Thyroid gland (tissue), 4 donors: ENCODE measurements around the gene LRBA. TPM values are rescaled to one million over a fixed set of nuclear protein-coding genes. Genes with fewer than 3 reads are reported as not detected.

Source experiments
- DNase-seq, 2 donors: peaks; one replicate each; pipeline ENCODE4 v3.0.0-alpha.2; 2019
- H3K27ac ChIP-seq, 3 donors: fragments of 200-600 bp; sonication (generic); 1 replicate in 2 of 3; 2 replicates in 1 of 3; pipeline ENCODE4 v1.5.1; 2016 to 2019; ENCODE audit warnings: mild to moderate bottlenecking in 1 of 3, moderate library complexity in 1 of 3
- H3K27me3 ChIP-seq: fragments of 200-600 bp; sonication (generic); one replicate; pipeline ENCODE4 v1.5.1; 2019
- H3K36me3 ChIP-seq, 2 donors: fragments of 200-600 bp; sonication (generic); one replicate each; pipeline ENCODE4 v1.5.1; 2016 to 2019
- H3K4me1 ChIP-seq, 2 donors: fragments of 200-600 bp; sonication (generic); one replicate each; pipeline ENCODE4 v1.5.1; 2017 to 2019
- H3K4me3 ChIP-seq, 3 donors: fragments of 200-600 bp; sonication (generic); replicated peaks in 1 of 3; 1 replicate in 2 of 3; 2 replicates in 1 of 3; pipeline ENCODE4 v1.5.1; 2016; ENCODE audit warnings: mild to moderate bottlenecking in 1 of 3
- H3K9me3 ChIP-seq: fragments of 200-600 bp; sonication (generic); one replicate; pipeline ENCODE4 v1.5.1; 2017
- CTCF ChIP-seq, 6 experiments: fragments of 200-600 bp in 3 of 6; fragments of 450-650 bp in 3 of 6; sonication (generic) in 3 of 6; IDR thresholded peaks; one replicate each; pipeline ENCODE4 v1.5.1; 2016 to 2019; ENCODE audit warnings: antibody characterized with exemption in 6 of 6, mild to moderate bottlenecking in 2 of 6, inconsistent platforms in 1 of 6, moderate library complexity in 1 of 6
- POLR2A ChIP-seq, 2 donors: fragments of 450-650 bp; IDR thresholded peaks; one replicate each; pipeline ENCODE4 v1.6.1; 2017; ENCODE audit warnings: antibody characterized with exemption in 2 of 2, mild to moderate bottlenecking in 2 of 2, moderate library complexity in 1 of 2
- WGBS, 2 donors: methylation state at CpG; one replicate each; pipeline ENCODE4 v1.1.5; 2017; 5-methylcytosine and 5-hydroxymethylcytosine counted together
- intact Hi-C: fragments of 100-400 bp; cut with DNase I; formaldehyde crosslinking; loops from one replicate; pipeline ENCODE4 v1.15.1; 2023
- total RNA-seq, 4 donors: library from RNA; depleted of rRNA; stranded (reverse); fragments of >200 nt; gene quantifications; one replicate each; pipeline ENCODE4 v1.2.3, GENCODE V29; 2016

LRBA gene
- total RNA-seq, 4 donors from 2014 or later = 98.9 to 127 (median 113) TPM

- Histone ChIP-seq H3K27me3 (no peaks in the 10 kb centered on the region), H3K9me3 (no peaks in the 10 kb centered on the region), H3K4me1 (no peaks in the 10 kb centered on the region), H3K36me3 (peaks cover 0 to 3% of the 10 kb centered on the region in 2 donors), H3K4me3 (no peak overlapping the region), H3K27ac (no peak overlapping the region)
- intact Hi-C loops = no loop called here
- WGBS, 2 donors = 81 to 95% methylated on average over 2 of the region's 2 CpGs
- DNase-seq = no peak
- TF ChIP-seq POLR2A (IDR thresholded peaks at IDR 0.05) (no peak), CTCF (IDR thresholded peaks at IDR 0.05) (no peak)
Observed at GRCh38 chr4:150261571-150261970, 753.5 kb downstream of the LRBA start.

GRCh38 chr4:150259861-150260567, 755.1 kb downstream of the LRBA start:
- Histone ChIP-seq H3K36me3 (no peaks in the 10 kb centered on the region), H3K27me3 (no peaks in the 10 kb centered on the region), H3K9me3 (no peaks in the 10 kb centered on the region), H3K27ac (no peak overlapping the region), H3K4me1 (no peaks in the 10 kb centered on the region), H3K4me3 (no peak overlapping the region)
- intact Hi-C loops = no loop called here
- 70 to 85% methylated on average over 8 of the region's 8 CpGs for WGBS, 2 donors
- TF ChIP-seq CTCF (IDR thresholded peaks at IDR 0.05) = no peak
- TF ChIP-seq POLR2A (IDR thresholded peaks at IDR 0.05) = no peak
- no peak for DNase-seq

- 75 to 78% methylated on average over 6 of the region's 6 CpGs for WGBS, 2 donors
- no peaks in the 10 kb centered on the region for H3K27me3 ChIP-seq
- H3K36me3 ChIP-seq = no peaks in the 10 kb centered on the region
- intact Hi-C loops = no loop called here
- no peaks in the 10 kb centered on the region for H3K4me1 ChIP-seq
- no peaks in the 10 kb centered on the region for H3K9me3 ChIP-seq
- TF ChIP-seq POLR2A (IDR thresholded peaks at IDR 0.05) = no peak
- TF ChIP-seq CTCF (IDR thresholded peaks at IDR 0.05) = no peak
- no peak overlapping the region for H3K4me3 ChIP-seq
- no peak for DNase-seq
- no peak overlapping the region for H3K27ac ChIP-seq
Observed at GRCh38 chr4:150258569-150258968, 756.5 kb downstream of the LRBA start.

GRCh38 chr4:150256841-150257730, 758.0 kb downstream of the LRBA start:
- Histone ChIP-seq H3K9me3 (no peaks in the 10 kb centered on the region), H3K4me1 (no peaks in the 10 kb centered on the region), H3K4me3 (no peak overlapping the region), H3K27ac (no peak overlapping the region), H3K27me3 (no peaks in the 10 kb centered on the region), H3K36me3 (no peaks in the 10 kb centered on the region)
- TF ChIP-seq CTCF (IDR thresholded peaks at IDR 0.05) = no peak
- TF ChIP-seq POLR2A (IDR thresholded peaks at IDR 0.05) = no peak
- WGBS, 2 donors = 92% methylated on average over 24 to 25 of the region's 25 CpGs
- no peak for DNase-seq
- intact Hi-C loops = no loop called here

GRCh38 chr4:150256225-150256620, 758.9 kb downstream of the LRBA start:
- no peaks in the 10 kb centered on the region for H3K9me3 ChIP-seq
- H3K27ac ChIP-seq = no peak overlapping the region
- H3K4me1 ChIP-seq = no peaks in the 10 kb centered on the region
- intact Hi-C loops = no loop called here
- no peaks in the 10 kb centered on the region for H3K27me3 ChIP-seq
- TF ChIP-seq POLR2A (IDR thresholded peaks at IDR 0.05) = no peak
- no peak for TF ChIP-seq CTCF (IDR thresholded peaks at IDR 0.05)
- DNase-seq = no peak
- no peak overlapping the region for H3K4me3 ChIP-seq
- 89 to 95% methylated on average over 14 to 22 of the region's 23 CpGs for WGBS, 2 donors
- no peaks in the 10 kb centered on the region for H3K36me3 ChIP-seq
